Neural cell (in vitro differentiated cells): ENCODE measurements around the gene MBD3. TPM values are rescaled to one million over a fixed set of nuclear protein-coding genes. Genes with fewer than 3 reads are reported as not detected.

Source experiments
- polyA plus RNA-seq: library from polyadenylated mRNA; depleted of rRNA; stranded (reverse); fragments of >200 nt; gene quantifications from 2 replicates; pipeline ENCODE4 v1.2.3, GENCODE V29; 2014
- small RNA-seq, 3 experiments: library from RNA; depleted of rRNA; stranded (forward); fragments of <200 nt; gene quantifications; one replicate each; pipeline ENCODE3, GENCODE V24; 2012

The MBD3 gene
- polyA plus RNA-seq, 1 donor from 2014 or later: 80.1 TPM

Small RNA genes within 50 kb of the gene (small RNA-seq; reads per million reads assigned to genes)
- gene AC005943.2 (0 reads per million in 3 experiments), gene RN7SL477P (0 reads per million in 3 experiments), gene RNU6-1223P (0 reads per million in 3 experiments)

Other genes starting within 250 kb of the MBD3 start
- gene NDUFS7, start 209.0 kb downstream of the MBD3 start, polyA plus RNA-seq: 192 and 196 TPM in 2 replicates
- 32.5 and 54.1 TPM in 2 replicates for gene GAMT, start 191.3 kb downstream of the MBD3 start, polyA plus RNA-seq
- 60.5 and 95.2 TPM in 2 replicates for gene DAZAP1, start 185.3 kb downstream of the MBD3 start, polyA plus RNA-seq
- 452 and 591 TPM in 2 replicates for gene RPS15, start 154.5 kb downstream of the MBD3 start, polyA plus RNA-seq
- gene APC2, start 142.7 kb downstream of the MBD3 start, polyA plus RNA-seq: 50.5 and 79.7 TPM in 2 replicates
- gene C19orf25, start 113.7 kb downstream of the MBD3 start, polyA plus RNA-seq: 80.2 and 108 TPM in 2 replicates
- gene PCSK4, start 102.5 kb downstream of the MBD3 start, polyA plus RNA-seq: 11.8 and 24.1 TPM in 2 replicates
- 10.7 and 17.0 TPM in 2 replicates for gene REEP6, start 101.7 kb downstream of the MBD3 start, polyA plus RNA-seq
- gene ADAMTSL5, start 79.8 kb downstream of the MBD3 start, polyA plus RNA-seq: not detected in 2 replicates
- 3.6 and 7.1 TPM in 2 replicates for gene PLK5, start 68.8 kb downstream of the MBD3 start, polyA plus RNA-seq
- 18.4 and 20.8 TPM in 2 replicates for gene MEX3D, start 24.5 kb downstream of the MBD3 start, polyA plus RNA-seq
- 204 and 237 TPM in 2 replicates for gene UQCR11, start 12.6 kb upstream of the MBD3 start, polyA plus RNA-seq
- gene TCF3, start 59.8 kb upstream of the MBD3 start, polyA plus RNA-seq: 31.7 and 44.9 TPM in 2 replicates
- 0.45 and 1.6 TPM in 2 replicates for gene ONECUT3, start 160.6 kb upstream of the MBD3 start, polyA plus RNA-seq
- gene ATP8B3, start 219.4 kb upstream of the MBD3 start, polyA plus RNA-seq: 0.74 and 1.5 TPM in 2 replicates